HG03520 (cell line): ENCODE results near the gene SEPTIN1.
A peak's percentile ranks its signal among the peaks of the same experiment; 100 is the strongest.

Experiments
- ATAC-seq: cut with Tn5 transposase; IDR thresholded peaks from one replicate; pipeline ENCODE4 v1.9.1; 2021; ENCODE audit warnings: mild to moderate bottlenecking, moderate library complexity; ENCODE audit not compliant: unreplicated experiment

The SEPTIN1 gene, protein sequence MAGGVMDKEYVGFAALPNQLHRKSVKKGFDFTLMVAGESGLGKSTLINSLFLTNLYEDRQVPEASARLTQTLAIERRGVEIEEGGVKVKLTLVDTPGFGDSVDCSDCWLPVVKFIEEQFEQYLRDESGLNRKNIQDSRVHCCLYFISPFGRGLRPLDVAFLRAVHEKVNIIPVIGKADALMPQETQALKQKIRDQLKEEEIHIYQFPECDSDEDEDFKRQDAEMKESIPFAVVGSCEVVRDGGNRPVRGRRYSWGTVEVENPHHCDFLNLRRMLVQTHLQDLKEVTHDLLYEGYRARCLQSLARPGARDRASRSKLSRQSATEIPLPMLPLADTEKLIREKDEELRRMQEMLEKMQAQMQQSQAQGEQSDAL

DNA sequence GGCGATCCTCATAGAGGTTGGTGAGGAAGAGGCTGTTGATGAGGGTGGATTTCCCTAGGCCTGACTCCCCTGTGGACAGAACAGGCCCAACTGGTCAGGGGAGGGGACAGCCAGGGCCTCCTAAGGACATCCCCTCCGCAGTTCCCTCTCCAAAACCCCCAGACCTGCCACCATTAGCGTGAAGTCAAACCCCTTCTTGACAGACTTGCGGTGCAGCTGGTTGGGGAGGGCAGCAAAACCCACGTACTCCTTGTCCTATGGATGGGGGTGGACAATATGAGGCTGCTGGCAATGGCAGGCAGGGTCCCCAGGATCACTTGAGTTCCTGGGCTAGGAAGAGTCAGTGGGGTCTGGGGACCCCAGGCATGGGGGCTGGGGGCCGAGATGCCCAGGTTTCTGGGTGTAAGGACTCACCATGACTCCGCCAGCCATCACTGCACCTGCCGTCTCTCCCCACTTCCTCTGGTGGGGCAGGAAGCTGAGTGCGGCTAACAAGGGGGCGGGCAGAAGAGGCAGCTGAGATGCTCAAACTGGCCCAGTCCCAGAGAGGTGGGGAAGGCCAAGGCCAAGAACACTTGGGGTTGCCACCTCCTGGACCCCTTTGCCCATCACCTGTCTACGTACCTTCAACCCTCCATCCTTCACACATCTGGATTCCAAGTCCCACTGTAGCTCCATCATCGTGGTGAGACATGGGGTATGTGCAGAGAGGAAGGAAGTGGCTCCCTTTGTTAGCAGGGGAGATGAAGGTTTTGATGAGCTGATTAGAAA lies at the start of gene SEPTIN1:
Gene SEPTIN1, minus strand, starts transcription at position 451 of the 771 bp plus-strand sequence. Its CDS starts 19 bp downstream, at position 432.
- ATAC-seq = no peak

DNA sequence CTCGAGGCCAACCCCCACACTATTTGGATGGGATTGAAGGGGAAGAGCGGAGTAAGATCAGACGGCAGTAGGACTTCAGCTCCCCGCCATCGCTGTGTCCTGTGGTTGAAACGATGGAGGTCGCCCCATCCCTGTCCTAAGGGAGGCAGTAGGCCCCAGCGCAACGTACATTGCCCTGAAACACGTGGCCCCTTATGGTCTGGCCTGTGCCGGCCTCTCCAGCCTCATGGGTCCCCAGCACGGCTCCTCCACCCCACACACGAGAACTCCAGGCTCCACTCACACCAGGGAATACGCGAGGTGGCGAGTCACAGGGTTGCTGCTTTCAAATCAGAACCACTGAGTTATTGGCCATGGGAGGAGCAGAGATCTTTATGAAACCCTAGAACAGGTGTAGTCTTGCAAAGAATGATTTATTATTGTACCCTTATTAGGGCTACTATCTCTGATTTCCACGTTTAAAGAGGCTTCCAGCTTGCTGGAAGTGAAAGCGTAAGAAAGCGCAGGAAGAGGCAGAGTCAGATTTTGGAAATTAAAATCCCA lies 48.1 kb upstream of the SEPTIN1 start:
- ATAC-seq = peak; percentile 11

DNA sequence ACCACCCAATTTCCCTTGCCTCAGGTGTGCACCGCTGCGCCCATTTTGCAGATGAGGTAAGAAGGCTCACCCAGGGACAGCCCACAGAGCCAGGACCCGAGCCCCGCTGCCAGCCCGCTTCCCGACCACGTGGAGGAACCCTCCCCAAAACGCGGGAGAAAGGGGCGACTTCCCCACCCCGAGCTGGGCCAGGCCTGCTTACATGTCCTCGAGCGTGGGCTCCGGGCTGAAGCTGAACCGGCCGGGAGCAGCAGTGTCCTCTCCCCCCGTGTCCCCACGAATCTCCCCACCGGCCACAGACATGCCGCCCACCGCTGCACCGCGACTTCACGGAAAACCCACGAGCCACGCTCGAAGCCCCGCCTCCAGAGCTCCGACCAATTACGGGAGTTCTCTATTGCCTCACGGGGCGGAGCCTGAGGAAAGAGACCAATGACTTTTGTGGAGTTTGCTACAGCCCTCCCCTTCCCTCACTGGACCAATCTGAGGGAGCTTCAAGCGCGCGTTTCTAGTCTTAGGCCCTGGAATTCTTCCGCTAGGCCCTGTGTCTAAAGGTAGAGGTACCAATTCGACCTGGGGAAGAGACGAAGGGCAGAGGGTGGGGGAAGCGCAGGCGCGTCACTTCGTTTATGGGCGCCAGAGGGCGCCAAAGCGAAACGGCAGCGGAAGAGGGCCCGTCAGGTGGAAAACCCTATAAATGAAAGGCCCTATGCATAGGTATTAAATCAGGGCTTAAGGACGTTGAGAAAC lies 47.5 kb upstream of the SEPTIN1 start, which contains the start of gene DCTPP1:
Gene DCTPP1, minus strand, starts transcription at position 353 of the 750 bp plus-strand sequence. Its CDS starts 50 bp downstream, at position 303.
- peak; percentile 91 for ATAC-seq

DNA sequence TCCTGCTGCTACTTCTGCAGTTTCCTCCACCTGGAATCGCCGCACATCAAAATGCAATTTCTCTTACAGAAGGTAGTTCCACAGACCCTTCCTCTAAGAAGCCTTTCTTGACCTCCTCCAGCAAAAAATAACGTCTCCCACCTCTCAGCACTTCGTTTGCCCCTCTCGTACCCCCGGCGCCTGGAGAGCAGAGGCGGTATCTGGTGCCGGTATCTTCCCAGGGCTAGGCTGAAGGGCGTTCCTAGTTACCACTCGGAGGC lies 47.0 kb upstream of the SEPTIN1 start:
- peak; percentile 25 for ATAC-seq

DNA sequence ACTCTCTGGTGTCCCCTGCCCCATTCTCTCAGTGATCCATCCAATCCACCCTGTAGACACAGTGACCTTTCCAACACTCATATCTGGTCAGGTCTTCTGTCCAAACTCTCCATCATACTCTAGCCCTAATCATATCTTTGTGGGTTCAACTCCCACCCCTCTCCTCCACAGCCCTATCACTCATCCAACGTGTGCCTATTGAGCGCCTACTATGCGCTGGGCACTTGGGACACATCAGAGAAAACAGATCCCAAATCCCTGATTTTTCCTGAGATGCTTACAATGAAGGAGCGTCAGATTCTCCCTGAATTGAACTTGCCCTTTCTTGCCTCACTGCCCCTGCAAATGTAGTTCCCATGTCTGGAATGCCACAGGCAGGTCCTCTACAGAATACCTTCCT lies 45.7 kb upstream of the SEPTIN1 start:
- ATAC-seq = no peak

DNA sequence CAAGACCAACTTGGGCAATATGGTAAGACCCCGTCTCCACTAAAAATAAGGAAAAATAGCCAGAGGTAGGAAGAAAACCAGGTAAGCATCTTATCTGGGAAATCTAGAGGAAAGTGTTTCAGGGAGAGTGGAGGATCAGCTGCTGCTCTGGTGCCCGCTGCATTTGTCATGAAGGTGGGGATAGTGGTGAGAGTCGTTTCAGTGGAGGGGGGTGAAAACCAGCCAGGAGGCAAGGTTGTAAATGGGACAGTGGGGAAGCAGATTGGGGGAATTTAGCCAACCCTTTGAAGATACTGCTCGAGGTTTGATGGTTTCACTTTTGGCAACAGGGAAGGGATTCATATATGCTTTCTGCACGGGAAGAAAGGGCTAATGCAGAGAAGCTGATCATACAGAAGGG lies 38.6 kb upstream of the SEPTIN1 start:
- no peak for ATAC-seq

DNA sequence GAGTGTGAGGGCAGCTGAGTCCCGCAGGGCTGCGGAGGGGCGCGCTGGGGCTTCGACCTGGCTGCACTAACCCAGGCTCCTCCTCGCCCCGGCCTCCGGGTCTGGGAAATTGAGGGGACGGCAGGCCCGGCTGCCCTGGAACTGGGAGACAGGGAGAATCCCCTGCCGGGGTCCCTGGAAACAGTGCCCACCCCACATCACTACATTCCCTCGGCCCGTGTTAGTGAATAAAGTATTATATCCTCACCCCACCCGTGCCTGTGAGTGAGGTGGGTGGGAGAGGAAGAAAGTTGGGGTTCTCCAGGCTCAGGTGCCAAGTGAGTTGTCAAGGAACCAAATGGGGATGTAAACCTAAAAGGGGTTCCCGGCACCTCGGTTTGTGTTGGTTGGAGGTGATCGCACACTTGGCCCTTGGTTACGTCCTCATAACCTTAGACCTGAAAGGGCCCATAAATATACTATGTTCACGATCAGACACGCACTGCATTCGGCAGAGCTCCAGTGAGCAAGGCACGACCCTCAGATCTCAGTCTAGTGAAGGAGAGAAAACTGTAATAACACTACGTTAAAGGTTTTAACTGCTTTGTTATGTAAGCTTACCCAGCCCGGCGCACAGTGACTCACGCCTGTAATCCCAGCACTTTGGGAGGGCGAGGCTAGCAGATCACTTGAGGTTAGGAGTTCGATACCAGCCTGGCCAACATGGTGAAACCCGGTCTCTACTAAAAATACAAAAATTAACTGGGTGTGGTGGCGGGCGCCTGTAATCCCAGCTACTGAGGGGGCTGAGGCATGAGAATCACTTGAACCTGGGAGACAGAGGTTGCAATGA lies 36.2 kb upstream of the SEPTIN1 start:
- ATAC-seq = no peak

DNA sequence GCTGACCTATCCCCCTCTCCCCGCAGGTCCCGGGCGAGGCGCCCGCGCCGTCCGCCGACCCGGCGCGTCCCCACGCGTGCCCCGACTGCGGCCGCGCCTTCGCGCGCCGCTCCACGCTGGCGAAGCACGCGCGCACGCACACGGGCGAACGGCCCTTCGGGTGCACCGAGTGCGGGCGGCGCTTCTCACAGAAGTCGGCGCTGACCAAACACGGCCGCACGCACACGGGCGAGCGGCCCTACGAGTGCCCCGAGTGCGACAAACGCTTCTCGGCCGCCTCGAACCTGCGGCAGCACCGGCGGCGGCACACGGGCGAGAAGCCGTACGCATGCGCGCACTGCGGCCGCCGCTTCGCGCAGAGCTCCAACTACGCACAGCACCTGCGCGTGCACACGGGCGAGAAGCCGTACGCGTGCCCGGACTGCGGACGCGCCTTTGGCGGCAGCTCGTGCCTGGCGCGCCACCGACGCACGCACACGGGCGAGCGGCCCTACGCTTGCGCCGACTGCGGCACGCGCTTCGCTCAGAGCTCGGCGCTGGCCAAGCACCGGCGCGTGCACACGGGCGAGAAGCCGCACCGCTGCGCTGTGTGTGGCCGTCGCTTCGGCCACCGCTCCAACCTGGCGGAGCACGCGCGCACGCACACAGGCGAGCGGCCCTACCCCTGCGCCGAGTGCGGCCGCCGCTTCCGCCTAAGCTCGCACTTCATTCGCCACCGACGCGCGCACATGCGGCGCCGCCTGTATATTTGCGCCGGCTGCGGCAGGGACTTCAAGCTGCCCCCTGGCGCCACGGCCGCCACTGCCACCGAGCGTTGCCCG lies 35.4 kb upstream of the SEPTIN1 start:
- ATAC-seq = peak; percentile 81

DNA sequence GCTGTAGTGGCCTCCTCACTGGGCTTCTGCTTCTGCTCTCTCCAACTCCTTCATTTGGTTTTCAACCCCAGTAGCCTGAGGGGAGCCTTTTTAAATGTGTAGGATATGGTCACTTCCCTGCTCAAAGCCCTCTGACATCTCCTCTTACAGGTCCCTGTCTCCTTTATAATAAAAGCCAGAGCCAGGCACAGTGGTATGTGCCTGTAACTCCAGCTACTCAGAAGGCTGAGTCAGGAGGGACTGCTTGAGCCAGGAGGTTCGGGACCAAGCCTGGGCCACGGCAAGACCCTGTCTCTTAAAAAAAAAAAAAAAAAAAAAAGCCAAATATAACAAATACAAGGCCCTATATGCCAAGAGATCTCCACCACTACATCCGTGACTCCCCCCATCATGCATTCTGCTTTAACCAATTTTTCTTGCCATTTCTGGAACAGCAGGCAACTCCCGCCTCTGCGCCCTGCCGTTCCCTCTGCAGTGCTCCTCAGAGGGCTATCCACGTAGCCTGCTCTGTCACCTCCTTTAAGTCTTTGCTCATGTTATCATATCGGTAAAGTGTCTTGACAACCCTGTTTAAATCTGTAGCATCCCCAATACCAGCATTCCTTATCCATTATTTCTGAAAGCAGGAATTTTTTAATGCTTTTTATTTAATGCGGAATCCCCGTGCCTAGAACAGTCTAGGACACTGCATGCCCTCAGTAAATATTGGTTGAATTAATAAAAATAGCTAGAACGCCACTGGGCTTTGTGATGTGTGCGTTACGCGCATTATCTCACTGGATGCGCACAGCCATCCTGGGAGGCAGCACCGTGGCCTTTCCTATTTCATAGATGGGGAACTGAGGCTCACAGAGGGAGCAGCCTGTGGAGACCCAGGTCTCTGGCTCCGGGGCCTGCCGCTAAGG lies 34.5 kb upstream of the SEPTIN1 start:
- no peak for ATAC-seq

DNA sequence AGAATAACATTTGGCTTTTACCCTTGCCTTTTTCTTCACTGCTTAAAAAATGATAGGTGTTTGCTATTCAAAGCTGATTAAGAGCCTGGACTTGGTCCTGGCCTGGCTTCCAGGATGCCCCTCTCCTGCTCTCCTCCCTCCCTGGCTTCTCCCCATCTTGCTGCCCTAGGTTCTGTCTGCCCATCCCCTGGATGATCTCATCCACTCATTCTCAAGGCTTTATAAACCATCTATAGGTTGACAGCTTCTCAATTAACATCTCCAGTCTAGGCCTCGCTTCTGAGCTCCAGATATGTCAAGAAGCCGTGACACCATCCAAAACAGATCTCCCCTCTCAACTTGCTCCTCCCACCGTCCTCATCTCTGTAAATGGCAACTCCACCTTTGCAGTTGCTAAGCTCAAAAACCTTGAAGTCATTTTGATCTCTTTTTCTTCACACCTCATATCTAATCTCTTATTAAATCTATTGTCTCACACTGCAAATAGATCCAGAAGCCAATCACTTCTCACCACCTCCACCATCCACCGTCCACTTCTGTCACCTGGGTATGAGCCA lies 33.8 kb upstream of the SEPTIN1 start:
- no peak for ATAC-seq

DNA sequence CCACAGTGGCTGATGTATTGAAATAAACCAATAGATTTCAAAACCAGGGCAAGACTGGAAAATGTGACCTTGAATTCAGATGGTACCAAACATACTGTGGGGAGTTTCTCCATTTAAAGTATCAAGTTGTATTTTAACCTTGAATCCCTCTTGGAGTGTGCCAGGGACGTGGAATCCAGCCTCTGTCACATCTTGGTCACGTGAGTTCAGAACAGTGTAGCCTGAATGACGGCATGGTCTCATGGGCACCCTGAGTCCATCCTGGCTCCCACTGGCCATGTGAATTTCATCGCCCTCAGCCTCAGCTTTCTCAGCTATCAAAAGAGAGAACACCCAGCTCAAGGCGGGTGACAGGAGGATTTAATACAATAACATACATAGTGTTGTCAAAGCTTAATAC lies 31.8 kb upstream of the SEPTIN1 start:
- ATAC-seq = no peak

DNA sequence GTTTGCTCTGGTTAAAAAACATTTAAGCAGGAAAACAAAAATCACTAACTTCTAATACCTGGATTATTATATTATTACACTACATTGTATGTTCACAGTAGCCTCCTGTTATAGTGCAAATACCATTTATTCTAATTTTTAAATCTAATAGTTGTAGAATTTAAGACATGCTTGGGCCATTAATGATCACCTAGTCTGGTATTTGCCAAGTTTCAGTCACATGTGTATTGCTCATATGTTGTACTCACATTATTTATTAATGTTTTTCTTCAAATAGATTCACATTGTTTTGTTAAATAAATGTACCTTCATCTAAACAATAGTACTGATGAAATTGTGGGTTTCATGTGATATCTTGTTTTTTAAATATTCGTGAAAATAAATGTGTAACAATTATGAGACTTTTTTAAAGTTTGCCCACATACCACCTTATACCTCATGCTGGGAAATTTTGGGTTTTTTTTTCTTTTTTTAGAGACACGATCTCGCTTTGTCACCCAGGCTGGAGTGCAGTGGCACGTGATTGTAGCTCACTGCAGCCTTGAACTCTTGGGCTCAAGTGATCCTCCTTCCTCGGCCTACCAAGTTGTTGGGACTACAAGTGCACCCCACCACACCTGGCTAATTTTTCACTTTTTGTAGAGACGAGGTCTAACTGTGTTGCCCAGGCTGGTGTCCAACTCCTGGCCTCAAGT lies 30.9 kb upstream of the SEPTIN1 start:
- no peak for ATAC-seq

DNA sequence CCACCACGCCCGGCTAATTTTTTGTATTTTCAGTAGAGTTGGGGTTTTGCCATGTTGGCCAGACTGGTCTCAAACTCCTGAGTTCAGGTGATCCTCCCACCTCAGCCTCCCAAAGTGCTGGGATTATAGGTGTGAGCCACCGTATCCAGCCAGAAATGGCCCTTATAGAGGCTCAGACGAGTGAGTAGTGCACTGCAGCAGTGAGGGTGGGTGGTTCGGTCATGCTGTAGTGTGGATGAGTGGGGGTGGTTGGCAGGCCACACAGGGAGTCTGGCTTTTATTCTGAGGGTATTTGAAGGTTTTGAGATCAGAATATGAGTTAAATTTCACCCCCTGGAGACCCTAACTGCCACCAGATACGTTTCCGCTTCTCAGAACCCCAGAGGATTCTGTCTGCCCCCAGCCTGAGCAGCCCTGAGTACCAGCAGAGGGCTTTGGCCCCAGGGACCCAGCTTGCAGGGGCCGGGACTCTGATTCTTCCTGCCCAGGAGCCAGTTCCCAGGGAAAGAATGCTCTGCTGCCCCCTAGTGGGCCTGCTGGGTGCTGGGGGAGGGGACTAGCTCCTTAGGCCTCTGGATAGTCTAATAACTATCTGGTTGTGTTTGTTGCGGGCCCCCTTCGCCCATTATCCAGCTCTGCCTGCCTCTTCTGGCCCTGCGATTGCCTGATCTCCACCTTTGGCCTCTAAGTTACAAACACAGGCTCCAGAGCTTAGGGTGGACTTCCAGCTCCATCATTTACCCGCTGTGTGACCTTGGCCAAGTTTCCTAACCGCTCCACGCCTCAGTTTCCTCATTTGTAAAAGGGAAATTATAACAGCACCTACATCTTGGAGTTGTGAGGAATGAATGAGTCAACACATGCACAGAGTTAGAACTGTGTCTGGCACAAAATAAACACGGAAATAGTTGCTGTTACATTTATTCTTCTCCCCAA lies 27.0 kb upstream of the SEPTIN1 start:
- ATAC-seq = no peak

DNA sequence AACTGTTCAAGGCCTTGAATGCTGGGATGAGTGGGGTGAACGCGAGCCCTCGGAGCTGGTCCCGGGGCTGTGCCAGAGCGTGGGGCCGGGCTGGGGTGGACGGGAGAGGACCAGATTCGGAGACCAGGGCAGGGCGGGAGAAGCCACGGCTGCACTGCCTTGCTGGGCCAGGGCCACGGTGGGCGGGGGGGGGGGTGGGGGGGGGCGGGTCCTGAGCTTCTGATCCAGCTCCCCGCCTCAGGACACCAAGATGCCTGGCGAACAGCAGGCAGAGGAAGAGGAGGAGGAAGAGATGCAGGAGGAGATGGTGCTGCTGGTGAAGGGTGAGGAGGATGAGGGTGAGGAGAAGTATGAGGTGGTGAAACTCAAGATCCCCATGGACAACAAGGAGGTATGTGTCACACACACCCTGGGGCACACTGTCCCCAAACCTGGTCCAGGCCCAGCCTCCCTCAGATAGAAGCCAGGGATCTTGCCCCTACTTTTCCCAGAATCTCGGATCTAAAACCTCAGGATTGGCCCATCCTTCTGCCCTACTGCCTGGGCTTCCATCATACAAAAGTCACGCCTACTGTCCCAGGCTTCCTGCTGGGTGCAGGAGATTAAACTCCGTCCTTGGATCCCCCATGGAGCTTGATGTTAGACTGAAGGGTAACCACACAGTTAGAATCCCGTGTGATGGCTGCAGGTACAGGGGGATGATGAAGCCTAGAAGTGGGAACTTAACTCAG lies 25.6 kb upstream of the SEPTIN1 start:
- ATAC-seq = no peak

DNA sequence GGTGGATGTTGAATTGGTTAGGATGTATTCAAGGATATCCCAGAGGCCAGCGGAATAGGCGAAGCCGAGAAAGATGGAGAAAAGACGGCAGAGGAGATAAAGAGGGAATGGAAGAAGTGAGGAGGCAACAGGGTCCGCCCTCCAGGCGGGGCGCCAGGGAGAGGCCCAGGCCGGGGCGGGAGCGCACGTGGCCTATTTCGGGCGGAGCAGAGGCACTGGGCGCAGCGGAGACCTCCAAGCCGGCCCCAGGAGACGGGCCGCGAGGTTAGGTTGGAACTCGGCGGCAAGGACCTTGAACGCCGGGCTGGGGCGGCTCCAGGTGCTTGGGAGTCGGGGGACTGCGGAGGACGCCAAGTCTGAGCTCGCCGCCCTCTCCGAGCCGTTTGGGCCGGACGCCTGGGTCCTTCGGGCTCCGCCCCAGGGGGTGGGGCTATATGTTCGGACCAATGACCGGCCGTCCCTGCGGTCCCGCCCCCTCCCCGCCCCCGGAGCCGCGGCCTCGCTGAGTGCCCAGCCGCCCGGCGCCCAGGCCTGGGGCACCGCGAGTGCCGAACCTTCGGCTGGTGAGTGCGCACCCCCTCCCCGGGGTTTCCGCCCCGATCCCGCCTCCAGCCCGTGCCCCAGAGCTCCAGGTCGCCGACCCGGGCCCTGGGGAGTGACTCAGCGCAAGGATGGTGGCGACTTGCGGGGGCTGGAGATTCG lies 24.9 kb upstream of the SEPTIN1 start, which contains the start of gene ZNF771:
Gene ZNF771, plus strand, starts transcription at position 505 of the 702 bp plus-strand sequence. CDS start 448 bp downstream, outside the sequence.
- ATAC-seq = peak; percentile 55
